ENCODE data around the gene SLC29A2. TPM values are rescaled to one million over a fixed set of nuclear protein-coding genes. Genes with fewer than 3 reads are reported as not detected.

The SLC29A2 gene
- total and polyA plus RNA-seq, 2 of the 8 experiments (the other 6 are each of a cell fraction or from before 2014, with no cell fraction given): 29.3 to 31.6 TPM

DNA sequence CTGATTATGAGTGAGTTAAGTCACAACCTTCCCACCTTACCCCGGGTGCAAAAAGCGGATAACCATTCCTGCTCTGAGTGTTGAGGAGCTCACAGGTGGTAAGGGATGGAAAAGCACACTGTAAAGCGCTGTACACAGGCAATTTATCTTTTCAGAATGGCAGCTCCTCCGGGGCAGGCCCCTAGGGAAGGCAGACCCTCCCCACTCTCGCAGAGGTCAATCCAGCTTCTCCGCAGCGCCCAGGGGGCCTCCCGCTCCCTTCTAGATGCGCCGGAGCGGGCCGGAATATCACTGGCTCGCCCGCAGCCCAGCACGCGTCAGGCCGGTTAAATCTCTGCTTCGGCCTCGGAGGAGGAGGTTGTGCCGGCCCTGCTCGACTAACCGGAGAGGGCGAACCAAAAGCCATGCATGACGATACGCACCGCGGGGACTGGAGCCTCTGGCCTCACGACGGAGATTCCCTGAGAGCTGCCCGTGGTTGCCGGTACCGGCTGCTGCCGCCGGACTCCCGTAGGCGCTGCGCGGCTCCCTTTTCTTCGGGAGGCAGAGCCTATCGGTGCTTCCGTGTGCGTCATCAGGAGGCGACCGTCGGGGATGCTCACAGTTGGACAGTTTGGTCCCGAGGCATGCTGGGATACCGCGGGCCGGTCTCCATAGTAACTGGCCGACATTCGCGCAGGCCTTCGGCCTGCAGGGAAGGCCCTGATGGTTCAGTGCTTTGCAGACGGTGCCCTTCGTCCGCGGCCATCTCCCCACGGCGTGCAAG, 26.8 kb downstream of the SLC29A2 start, which contains the start of gene BRMS1 (continued):
- TF ChIP-seq TCF12 (IDR thresholded peaks at IDR 0.05; ENCODE audit: low read depth, low read length) (0 out of 2 replicates have a peak, but pooled peaks have one; percentile 27), SAP30 (IDR thresholded peaks at IDR 0.05; ENCODE audit: insufficient read depth, insufficient replicate concordance, low read length) (peak; percentile 56), RAD21 (IDR thresholded peaks at IDR 0.05 in 1 of 2, conservative IDR thresholded peaks at IDR 0.05 in 1 of 2; ENCODE audit: low read depth in 2 of 2, low read length in 2 of 2) (no peak), ZNF274 (IDR thresholded peaks at IDR 0.05; ENCODE audit: borderline replicate concordance, extremely low read depth, low read length) (no peak), CHD2 (IDR thresholded peaks at IDR 0.05; ENCODE audit: low read length) (0 out of 2 replicates have a peak, but pooled peaks have one; percentile 51), GABPA (IDR thresholded peaks at IDR 0.05; ENCODE audit: borderline replicate concordance, insufficient read depth, low read length) (no peak), CREB1 (IDR thresholded peaks at IDR 0.05) (peak; percentile 99), KDM4A (IDR thresholded peaks at IDR 0.05; ENCODE audit: low read depth, low read length, severe bottlenecking) (peak; percentile 93), RNF2 (IDR thresholded peaks at IDR 0.05; ENCODE audit: borderline replicate concordance, low read depth, low read length, missing control alignments, poor library complexity, severe bottlenecking) (no peak), KDM1A (IDR thresholded peaks at IDR 0.05; ENCODE audit: borderline replicate concordance, low read length) (no peak), MAX (IDR thresholded peaks at IDR 0.05) (0 out of 2 replicates have a peak, but pooled peaks have one; percentile 19), NANOG (IDR thresholded peaks at IDR 0.05; ENCODE audit: insufficient read depth, low read depth, low read length, poor library complexity, severe bottlenecking) (peak; percentile 54), EZH2 (IDR thresholded peaks at IDR 0.05; ENCODE audit: low read depth, low read length, severe bottlenecking) (no peak), POLR2AphosphoS5 (IDR thresholded peaks at IDR 0.05; ENCODE audit: low read depth, low read length) (peak; percentile 90), JUN (IDR thresholded peaks at IDR 0.05; ENCODE audit: low read depth, low read length) (no peak), EP300 (IDR thresholded peaks at IDR 0.05; ENCODE audit: borderline replicate concordance in 1 of 2, low read depth in 2 of 2, low read length in 2 of 2) (no peak), E2F6 (IDR thresholded peaks at IDR 0.05) (0 out of 2 replicates have a peak, but pooled peaks have one; percentile 24), RBBP5 (IDR thresholded peaks at IDR 0.05; ENCODE audit: borderline replicate concordance, low read depth, low read length) (peak; percentile 84), TEAD4 (IDR thresholded peaks at IDR 0.05; ENCODE audit: low read depth, low read length) (peak; percentile 55)
- TF ChIP-seq, protein P1, sequence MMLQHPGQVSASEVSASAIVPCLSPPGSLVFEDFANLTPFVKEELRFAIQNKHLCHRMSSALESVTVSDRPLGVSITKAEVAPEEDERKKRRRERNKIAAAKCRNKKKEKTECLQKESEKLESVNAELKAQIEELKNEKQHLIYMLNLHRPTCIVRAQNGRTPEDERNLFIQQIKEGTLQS (IDR thresholded peaks at IDR 0.05; ENCODE audit: insufficient read depth, low read depth, low read length): peak; percentile 93
